GM04503 (cell line): ENCODE data around the gene RNF181.
A peak's percentile ranks its signal among the peaks of the same experiment; 100 is the strongest.
"Not testable (repeated sequence)": the region's sequence is repeated elsewhere in the genome, so short reads cannot be mapped to it uniquely, and the experiment has no call there.

ENCODE experiments used
- DNase-seq: peaks from one replicate; pipeline ENCODE4 v3.0.0-alpha.2; 2012; ENCODE audit warnings: low read depth

RNF181 gene

DNA sequence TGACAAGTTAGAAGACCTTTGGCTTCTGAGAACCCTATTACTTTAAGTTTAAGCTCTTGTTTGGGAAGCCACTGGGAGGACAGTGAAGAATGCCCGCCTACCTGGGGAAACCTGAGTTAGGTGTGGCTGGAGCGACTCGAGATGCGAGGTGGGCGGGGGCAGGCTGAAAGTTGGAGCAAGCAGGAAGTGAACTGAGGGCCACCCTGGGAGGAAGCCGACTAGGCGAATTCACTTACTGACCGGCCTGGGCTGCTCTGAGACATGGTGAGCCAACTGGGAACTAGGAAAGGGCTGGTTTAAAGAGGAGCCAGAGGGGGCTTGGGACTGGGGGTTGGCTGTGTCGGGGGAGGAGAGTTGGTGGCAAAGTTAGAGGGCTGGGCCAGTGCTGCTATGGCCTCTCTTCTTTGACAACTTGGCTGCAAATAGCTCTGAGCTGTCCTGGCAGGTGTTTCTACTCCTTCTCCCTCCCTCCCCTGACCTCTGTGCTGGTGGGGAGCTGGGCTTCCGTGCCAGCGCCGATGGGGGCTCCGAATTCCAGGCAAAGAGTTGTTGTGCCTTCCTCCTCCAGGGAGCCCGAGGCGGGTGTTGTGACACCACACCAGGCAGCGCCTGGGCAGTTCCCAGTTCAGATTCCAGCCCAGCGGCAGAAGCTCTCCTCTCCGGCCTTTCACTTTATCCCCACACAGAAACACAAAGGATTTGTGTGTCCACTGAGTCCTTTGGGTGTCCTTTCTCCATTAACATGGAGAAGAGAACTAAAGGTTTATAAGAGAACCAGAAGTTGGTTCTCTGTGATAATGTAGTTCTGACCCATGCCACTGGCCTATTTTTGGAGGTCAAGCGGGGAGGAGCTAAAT, 17.9 kb upstream of the RNF181 start, which contains the start of gene VAMP8:
VAMP8 (plus strand) TSS at position 201 of the 857 bp plus-strand sequence; CDS start at position 262, 61 bp downstream.
- no peak for DNase-seq

DNA sequence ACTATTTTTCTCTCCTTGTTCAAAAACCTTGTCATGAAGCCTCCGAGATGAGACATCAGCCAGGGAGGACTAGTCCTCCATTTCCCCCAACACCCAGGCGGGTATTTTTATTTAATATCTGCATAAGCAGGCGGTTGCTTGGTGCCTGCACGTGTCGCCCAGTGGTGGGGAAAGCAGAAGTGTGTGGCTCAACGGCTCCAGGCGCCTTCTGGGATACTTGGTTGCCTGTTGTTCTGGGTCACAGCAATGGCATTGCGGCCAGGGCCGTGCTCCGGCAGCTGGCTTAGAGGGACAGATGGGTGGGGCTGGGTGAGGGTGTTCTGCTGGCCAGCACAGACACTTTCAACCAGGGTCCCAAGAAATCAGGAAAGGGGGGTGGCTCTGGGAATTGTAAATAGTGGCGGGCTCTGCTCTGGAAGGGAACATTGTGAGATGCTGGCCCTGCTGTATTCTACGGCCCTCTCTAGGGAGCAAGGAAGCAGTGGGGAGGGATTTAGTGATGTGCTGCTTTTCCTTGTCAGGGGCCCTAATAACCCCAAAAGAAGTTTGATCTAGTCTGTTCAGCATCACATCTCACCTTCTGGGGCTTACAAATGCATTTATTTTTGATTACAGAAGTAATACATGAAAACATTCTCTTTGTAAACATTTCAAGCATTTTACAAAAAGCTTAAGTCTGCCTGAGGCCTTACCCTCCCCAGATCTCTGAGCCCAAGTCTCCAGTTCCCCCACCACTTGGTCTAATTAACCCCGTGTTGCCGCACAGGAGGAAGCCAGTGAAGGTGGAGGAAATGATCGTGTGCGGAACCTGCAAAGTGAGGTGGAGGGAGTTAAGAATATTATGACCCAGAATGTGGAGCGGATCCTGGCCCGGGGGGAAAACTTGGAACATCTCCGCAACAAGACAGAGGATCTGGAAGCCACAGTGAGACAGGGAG, 17.0 kb upstream of the RNF181 start:
- no peak for DNase-seq

DNA sequence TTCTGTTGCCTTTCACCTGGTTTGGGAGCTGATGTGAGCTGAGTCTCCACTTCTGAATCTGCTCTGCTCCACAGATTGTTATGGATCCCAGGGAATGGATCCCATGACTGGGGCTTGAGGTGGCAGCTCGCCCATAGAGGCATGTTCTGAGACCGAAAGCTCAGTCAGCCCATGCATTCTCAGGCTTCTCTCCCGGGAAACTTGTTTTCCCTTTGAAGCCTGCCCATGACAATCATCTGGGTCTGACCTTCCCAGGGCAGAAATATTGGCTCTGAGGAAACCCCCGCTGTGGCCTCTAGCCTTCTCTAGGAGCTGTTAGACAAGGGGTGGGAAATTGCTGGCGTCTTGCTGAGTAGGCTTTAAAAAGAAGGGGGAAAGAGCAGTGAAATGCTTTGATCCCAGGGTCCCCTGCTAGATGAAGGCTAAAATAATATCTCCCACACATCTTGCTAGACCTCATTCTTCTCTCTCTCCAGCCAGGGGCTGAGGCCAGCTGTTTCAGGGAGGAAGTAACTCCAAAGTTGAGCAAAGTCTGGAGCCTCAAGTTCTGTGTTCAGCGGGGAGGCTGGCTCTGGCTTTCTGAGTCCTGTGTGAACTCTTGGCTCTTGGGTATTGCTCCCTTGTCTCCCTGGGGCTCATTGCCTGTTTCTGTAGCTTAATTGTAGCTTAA, 16.1 kb upstream of the RNF181 start:
- DNase-seq, result no peak

DNA sequence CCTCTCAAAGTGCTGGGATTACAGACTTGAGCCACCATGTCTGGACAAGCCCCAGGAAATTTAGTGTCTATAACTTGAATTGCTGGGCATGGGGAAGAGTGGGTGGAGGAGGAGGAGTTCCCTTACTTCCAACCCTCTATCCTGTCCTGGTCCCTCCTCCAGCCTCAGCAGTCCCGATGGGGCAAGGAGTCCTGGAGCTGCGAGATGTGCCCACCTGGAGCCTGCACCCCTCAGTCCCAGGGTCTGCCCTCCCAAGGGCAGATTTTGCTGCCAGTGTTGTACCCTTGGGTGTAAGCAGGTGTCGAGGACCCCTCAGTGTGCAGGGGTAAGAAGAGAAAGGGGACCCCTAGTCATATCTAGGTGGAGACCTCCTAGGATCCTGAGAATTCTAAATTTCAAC, 15.3 kb upstream of the RNF181 start:
- DNase-seq, result no peak

DNA sequence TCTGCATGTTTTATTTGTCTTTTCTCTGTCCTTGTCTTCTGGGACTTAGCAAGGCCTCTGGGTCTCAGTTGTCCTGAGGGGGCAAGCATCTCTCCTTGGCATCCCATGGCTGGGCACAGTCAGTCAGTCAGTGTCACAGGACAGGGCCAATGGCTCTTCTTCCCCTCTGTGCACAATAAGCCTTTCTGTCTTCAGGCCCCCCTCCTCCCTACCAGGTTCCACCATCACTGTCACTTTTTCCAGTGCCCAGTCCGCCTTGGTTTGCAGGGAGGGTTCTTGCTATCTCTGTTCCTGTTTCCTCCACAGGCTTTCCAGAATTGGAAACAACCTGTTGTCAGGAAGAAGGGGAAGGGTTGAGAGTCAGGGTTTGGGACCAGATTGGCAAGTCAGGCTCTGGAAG, 13.1 kb upstream of the RNF181 start:
- DNase-seq, result no peak

DNA sequence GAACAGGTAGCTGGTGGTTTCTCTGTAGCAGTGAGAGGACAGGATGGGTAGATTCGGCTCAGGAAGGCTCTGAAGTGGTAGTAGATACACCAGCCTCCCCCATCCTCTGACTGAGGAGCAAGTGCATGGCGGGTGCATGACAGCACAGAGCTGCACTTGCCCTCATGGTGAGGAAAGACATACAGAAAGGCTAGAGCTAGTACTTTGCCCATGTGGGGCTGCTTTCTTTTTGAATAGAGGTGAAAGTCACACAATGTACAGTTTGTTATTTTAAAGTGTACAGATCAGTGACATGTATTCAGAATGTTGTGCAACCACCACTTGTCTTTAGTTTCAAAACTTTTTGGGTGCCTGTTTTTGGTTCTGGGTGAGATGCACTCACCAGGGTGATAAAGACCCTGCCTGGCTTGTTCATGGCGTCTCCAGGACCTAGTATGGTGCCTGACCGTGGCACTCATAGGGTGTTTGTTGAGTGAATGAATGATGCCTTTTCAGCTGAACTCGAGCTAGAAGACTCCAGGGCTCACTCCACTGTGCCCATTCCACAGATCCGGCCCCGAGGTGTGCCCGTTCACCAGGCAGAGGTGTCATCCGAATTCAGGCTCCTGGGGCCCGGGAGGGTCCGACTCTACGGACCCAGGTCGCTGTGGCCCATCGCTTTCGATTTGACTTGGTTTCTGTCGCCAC, 11.7 kb upstream of the RNF181 start:
- no peak for DNase-seq

DNA sequence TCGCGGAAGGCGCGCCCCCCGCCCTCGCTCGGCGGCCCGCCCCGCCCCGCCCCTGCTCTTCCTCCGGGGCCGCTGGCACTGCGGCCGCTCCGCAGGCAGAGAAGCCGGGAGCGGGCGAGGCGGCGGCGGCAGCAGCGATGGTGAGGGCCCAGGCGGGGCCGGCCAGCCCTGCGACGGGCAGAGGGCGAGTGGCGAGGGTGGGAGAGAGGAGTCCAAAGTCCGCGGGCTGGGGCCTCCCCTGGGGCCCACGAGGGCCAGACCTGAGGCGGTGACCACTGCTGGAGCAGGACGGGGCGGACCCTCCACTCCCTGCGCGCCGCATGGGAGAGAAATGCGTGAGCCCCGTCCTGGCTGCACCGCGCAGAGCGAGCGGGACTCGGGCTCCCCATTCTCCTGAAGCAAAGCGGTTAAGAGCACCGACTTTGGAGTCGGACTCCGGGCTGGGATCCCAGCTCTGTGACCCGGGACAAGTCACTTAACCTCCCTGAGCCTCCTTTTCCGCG, 11.1 kb upstream of the RNF181 start, which contains the start of gene VAMP5:
VAMP5 (plus strand) TSS at position 78 of the 503 bp plus-strand sequence; CDS start at position 138, 60 bp downstream.
- no peak for DNase-seq

DNA sequence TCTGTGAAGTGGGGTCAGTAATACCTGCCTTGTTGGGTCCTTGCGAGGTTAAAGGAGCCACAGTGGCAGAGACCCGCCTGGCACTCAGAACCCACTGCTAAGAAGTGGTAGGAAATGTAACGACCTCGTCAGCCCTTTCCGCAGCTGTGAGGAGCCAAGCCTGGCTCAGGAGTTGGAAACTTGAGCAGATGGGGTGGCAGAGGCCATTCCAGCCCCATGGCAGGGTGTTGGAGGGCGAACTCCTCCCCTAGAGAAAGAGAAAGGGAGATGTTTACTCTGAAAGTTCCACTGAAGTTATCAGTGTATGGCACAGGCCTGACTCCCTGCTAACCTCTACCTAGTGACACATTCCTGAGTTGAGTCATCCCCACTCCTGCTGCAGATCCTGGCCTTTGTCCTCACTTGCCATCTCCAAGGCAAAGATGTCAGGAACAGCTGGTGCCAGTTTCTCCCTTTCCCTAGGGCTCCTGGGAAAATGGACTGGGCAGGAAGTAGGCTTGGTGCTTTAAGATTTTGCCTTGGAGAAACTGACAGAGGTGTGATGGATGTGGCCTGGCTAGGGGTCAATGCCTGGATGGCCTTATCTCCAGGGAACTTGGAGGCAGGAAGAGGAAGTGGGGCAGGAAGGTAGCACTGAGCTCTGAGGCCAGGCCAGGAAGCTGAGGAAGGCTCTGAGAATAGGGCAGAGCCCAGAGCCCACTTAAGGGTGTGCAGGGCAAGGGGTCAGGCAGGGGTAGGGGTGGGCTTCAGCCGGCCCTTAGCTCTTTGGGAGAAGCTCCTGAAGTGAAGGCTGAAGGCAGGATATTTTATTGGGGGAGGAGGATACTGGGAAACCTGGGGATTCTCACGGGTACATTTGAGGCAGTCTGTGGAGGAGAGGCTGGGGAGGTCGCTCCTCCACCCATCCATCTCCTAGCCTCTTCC, 10.4 kb upstream of the RNF181 start:
- DNase-seq, result peak; percentile 59

DNA sequence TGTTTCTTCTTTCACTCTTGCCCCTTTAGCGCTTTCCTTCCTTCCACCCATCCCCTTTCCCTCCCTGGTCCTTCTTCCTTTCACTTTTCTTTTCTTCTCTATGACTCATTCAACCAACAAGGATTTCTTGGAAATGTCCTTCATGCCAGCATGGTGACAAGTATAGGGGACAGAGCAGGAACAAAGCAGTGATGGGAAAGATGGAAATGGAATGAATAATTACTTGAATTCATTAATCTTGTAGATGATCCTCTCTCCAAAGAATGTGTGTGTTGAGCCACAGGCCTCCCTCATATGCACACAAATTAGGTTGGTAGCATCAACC, 9.8 kb upstream of the RNF181 start:
- DNase-seq, result peak; percentile 62

DNA sequence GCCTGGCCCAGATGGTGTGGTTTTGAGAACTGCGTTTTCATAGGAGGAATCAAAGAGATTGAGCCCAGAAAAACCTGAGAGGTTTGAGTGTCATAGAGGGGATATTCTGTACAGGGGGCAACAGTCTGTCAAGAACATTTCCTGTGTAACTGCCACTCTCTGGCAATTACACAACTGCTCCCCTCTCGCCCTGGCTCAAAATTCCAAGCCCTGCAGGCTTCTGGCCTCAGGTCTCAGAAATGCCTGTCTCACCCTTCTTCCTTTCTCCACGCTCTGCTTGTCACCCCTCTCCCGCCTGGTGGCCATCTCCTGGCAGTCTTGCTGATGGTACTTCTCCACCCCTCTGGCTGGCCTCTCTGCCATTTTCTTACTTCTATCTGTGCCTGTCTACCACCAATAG, 7.3 kb upstream of the RNF181 start:
- no peak for DNase-seq

DNA sequence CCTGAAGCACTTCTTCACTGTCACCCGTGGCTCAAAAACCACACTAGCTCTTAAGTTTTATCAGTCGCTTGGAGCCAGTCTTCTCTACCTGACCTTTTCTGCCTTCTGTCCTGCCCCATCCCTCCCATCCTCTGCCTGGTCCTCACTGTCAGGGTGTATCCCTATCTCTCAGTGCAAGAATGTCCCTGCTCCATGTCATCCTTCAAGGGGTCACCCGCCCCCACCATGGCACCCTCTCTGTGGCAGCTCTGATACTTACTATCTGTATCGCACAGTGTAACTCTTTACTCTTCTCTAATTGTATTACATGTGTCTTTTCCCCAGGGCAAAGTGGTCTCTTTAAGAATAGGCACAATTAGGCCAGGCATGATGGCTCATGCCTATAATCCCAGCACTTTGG, 6.9 kb upstream of the RNF181 start:
- DNase-seq, result no peak

DNA sequence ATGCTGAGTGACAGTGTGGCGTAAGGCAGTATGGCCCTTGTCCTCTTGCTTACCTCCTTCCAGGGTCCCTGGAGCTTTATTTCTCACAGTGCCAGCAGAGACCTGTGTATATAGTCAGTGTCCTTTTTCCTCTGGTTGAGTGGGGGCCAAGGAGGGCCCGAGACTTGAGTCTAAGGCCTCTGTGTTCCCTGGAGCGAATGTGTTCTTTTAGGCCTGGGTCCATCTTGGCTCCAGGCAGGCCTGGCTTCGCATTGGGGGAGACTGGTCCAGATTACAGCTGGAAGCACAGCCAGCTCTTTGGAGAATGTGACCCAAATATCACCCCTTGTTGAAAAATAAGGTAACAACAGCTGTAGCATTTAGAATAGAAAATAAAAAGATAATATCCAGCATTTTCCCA, 6.4 kb upstream of the RNF181 start:
- DNase-seq, result no peak

DNA sequence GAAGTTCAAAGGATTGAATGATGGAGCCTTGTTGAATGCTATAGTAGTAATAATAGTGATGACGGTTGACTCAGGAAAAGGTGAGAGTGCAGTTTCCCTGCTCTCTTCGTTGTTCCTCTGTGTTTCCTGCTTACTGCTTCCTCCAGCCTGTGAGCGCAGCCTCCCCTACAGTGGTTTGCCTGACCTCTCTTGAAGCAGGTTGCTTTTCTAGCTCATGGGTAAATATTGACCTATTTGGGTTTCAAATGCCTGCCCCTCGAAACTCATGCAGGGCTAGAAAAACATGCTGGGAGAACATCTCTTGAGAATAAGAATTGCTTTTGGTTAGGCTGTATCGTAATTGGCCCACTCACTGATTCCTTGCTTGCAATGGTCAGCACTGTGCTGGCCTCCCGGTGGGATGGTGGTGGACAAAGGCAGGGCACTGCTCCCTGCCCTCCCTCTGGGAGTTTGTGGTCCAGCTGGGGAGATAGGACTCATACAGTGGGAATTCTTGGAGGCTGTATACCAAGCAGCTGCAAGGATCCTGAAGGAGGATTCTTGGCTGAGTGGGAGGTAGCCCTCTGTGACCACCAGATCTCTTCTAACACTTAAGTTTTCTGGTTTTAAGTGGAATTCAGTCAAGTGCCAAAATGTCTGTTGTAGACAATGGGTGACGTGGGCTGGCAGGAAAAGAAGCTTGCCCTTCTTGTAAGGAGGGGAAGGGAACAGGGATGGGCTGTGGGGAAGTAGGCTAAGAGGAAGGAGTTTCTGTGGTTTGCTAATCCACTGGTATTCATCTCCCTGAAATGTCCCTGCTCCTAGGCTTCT, 5.4 kb upstream of the RNF181 start:
- DNase-seq, result peak; percentile 94

DNA sequence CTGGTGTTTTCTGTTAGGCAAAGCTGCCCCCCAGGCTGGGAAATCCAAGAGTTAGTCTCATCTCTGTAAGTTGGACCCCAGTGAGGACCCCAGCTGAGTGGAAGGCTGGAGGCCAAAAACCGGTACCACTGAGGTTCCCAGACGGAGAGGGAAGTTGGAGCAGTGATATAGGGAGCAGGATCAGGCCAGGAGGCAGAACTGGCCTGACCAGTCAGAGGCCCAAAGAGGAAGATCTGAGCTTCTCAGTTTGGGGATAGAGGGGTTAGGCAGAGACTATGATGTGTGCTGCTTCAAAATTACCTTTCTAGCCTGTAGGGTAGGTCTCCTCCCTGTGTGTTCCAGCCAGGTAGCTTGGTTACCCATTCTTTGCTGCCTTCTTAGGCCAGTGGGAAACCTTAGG, 4.6 kb upstream of the RNF181 start:
- no peak for DNase-seq

DNA sequence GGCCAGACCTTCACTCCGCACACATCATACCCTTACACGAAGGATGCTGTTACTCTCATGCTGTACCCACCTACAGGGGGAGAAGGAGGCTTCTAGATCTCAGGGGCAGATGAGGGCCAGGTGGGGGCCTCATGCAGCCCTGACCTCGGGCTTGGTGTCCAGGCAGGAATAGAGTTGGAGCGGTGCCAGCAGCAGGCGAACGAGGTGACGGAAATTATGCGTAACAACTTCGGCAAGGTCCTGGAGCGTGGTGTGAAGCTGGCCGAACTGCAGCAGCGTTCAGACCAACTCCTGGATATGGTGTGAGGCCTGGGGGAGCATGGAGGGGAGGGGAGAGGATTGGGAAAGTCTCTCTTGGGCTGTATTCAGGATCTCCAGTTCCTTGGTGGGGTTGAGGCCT, 4.0 kb upstream of the RNF181 start:
- no peak for DNase-seq

DNA sequence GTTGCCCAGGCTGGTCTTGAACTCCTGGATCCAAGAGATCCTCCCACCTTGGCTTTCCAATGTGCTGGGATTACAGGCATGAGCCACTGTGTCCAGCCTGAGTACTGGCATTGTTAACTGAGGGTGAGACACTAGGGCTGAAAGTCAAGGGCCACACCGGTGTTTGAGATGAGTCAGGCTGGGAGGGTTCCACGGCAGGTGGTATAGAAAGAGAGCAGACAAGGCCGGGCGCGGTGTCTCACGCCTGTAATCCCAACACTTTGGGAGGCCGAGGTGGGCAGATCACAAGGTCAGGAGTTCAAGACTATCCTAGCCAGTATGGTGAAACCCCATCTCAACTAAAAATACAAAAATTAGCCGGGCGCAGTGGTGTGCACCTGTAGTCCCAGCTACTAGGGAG, 3.2 kb upstream of the RNF181 start:
- not testable (repeated sequence) for DNase-seq

DNA sequence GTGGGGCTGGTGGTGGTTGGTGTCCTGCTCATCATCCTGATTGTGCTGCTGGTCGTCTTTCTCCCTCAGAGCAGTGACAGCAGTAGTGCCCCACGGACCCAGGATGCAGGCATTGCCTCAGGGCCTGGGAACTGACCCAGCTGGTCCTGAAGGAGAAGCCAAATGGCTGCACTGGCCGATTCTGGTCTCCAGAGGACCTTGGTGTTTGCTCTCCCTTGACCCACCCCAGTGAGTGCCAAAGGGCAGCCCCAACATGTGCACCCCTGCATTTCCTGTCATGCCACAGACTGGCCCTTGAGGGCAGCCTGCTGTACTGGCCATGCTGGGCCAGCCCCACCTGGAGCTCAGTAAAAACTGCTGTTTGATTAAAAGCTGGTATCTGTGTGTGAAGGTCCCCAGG, 2.5 kb upstream of the RNF181 start:
- DNase-seq, result no peak

DNA sequence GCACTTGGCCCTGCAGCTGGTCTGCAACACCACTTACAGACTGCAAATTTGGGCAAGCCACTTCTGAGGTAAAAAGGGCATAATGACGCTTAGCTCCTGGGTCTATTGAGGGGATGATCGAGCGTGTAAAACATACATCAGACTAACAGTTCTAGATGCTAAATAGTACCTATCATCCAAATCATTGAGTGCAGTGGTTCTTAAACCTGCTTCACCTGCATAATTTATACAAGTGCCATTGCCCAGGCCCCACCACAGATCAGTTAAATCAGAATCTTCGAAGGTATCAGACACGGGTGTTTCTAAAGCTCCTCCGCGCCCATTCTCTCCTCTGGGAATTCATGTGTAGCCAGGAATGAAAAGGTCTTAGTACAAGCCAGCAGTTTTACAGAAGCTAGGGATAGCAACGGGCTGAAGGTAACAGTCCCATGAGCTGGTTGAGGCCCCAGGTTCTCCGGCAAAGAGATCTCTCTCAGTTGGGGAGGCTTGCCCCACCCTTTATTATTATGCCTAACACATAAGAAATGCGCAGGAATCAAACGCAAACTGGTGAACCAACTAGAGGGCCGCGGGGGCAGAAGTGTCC, 737 bp upstream of the RNF181 start:
- DNase-seq, result no peak

DNA sequence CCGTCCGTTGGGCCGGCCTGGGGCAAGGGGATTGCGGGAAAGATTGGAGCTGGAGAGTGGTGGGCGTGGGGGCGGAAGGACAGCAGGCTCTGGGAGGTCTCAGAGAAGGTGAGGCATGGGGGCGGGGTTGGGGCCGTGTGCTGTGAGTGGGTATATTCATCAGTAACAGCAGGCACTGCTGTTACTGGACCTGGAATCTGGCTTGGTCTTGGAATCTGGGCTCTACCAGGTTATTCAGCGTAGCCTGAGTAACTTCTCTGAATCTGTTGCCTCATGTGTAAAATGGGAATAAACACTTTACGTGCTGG, 435 bp downstream of the RNF181 start:
- no peak for DNase-seq
